B cell (primary cell): ENCODE data around the gene NET1. TPM values are rescaled to one million over a fixed set of nuclear protein-coding genes. Genes with fewer than 3 reads are reported as not detected.

Source experiments
- ATAC-seq: fragments of 200-7000 bp; cut with Tn5 transposase; one replicate; pipeline ENCODE4 v1.10.0; 2021; ENCODE audit warnings: low read depth, mild to moderate bottlenecking, moderate number of reproducible peaks, moderate library complexity
- CTCF ChIA-PET: fragments of 350-600 bp; sonication (Branson Sonifier 250); formaldehyde crosslinking; loops from one replicate; lab custom pipeline; 2021; ENCODE audit warnings: antibody characterized with exemption, inconsistent platforms; lab: Charles Lee
- POLR2A ChIA-PET: fragments of 350-600 bp; sonication (Branson Sonifier 250); formaldehyde crosslinking; loops from one replicate; lab custom pipeline; 2021; ENCODE audit warnings: antibody characterized with exemption; lab: Charles Lee
- DNase-seq: peaks from one replicate; pipeline ENCODE4 v3.0.0; 2013
- H2AFZ ChIP-seq: 2 replicates; pipeline ENCODE4 v1.6.1; 2012; ENCODE audit warnings: mild to moderate bottlenecking, low read depth, low read length; ENCODE audit not compliant: insufficient read depth, poor library complexity, severe bottlenecking
- H3K27ac ChIP-seq, 2 donors: 1 replicate in 1 of 2; 2 replicates in 1 of 2; pipeline ENCODE4 v1.5.1; 2012 to 2013; ENCODE audit warnings: low read length in 2 of 2, mild to moderate bottlenecking in 2 of 2, moderate library complexity in 1 of 2
- H3K27me3 ChIP-seq, 4 experiments: fragments of 200-600 bp in 1 of 4; sonication (generic) in 1 of 4; replicated peaks in 1 of 4; 1 replicate in 2 of 4; 2 replicates in 2 of 4; pipeline versions ENCODE4 v1.6.1 to v1.7.0; 2013 to 2016; ENCODE audit warnings: low read length in 3 of 4, mild to moderate bottlenecking in 2 of 4, mixed read lengths in 1 of 4, moderate library complexity in 1 of 4; ENCODE audit not compliant: insufficient read depth in 4 of 4, control insufficient read depth in 3 of 4; ENCODE audit errors: control extremely low read depth in 1 of 4
- H3K36me3 ChIP-seq, 2 experiments: replicated peaks in 1 of 2; 1 replicate in 1 of 2; 2 replicates in 1 of 2; pipeline versions ENCODE4 v1.6.1 to v1.7.1; 2013; ENCODE audit warnings: low read length in 1 of 2; ENCODE audit not compliant: insufficient read depth in 2 of 2, control insufficient read depth in 1 of 2; ENCODE audit errors: control extremely low read depth in 1 of 2, extremely low read depth in 1 of 2
- H3K4me1 ChIP-seq, 2 donors: fragments of 200-600 bp in 1 of 2; sonication (generic) in 1 of 2; 1 replicate in 1 of 2; 2 replicates in 1 of 2; pipeline versions ENCODE4 v1.5.1 to v1.6.1; 2013 to 2017; ENCODE audit warnings: low read length in 2 of 2; ENCODE audit not compliant: control insufficient read depth in 2 of 2, insufficient read depth in 2 of 2
- H3K4me2 ChIP-seq: replicated peaks from 2 replicates; pipeline ENCODE3; 2012; ENCODE audit warnings: mild to moderate bottlenecking, low read depth, low read length; ENCODE audit not compliant: poor library complexity, severe bottlenecking
- H3K4me3 ChIP-seq, 5 experiments: fragments of 200-600 bp in 1 of 5; sonication (generic) in 1 of 5; 1 replicate in 3 of 5; 2 replicates in 2 of 5; pipeline versions ENCODE4 v1.5.1 to v1.7.0; 2011 to 2016; ENCODE audit warnings: low read length in 4 of 5, mild to moderate bottlenecking in 4 of 5, low read depth in 2 of 5, control low read depth in 1 of 5, moderate library complexity in 1 of 5; ENCODE audit not compliant: insufficient read depth in 1 of 5; ENCODE audit errors: control extremely low read depth in 1 of 5, extremely low read depth in 1 of 5
- H3K79me2 ChIP-seq: fragments of 200-600 bp; sonication (generic); one replicate; pipeline ENCODE4 v1.6.0; 2016; ENCODE audit warnings: low read length; ENCODE audit not compliant: control insufficient read depth, insufficient read depth
- H3K9ac ChIP-seq: fragments of 200-600 bp; sonication (generic); 2 replicates; pipeline ENCODE4 v1.6.1; 2017; ENCODE audit warnings: mild to moderate bottlenecking, low read length, moderate library complexity
- H3K9me3 ChIP-seq, 3 donors: one replicate each; pipeline versions ENCODE4 v1.6.1 to v1.7.1; 2013; ENCODE audit warnings: low read length in 2 of 3; ENCODE audit not compliant: control insufficient read depth in 2 of 3, insufficient read depth in 1 of 3; ENCODE audit errors: control extremely low read depth in 1 of 3
- H4K20me1 ChIP-seq: 2 replicates; pipeline ENCODE4 v1.6.0; 2012; ENCODE audit warnings: mild to moderate bottlenecking, low read length; ENCODE audit not compliant: insufficient read depth, control insufficient read depth, poor library complexity, severe bottlenecking
- H3K27ac Mint-ChIP-seq: one replicate; pipeline ENCODE4 v1.8.0; 2021; ENCODE audit warnings: mixed read lengths
- H3K27me3 Mint-ChIP-seq: one replicate; pipeline ENCODE4 v1.8.0; 2021; ENCODE audit warnings: mixed read lengths
- H3K4me1 Mint-ChIP-seq: one replicate; pipeline ENCODE4 v1.8.0; 2021; ENCODE audit warnings: mixed read lengths
- H3K4me3 Mint-ChIP-seq: one replicate; pipeline ENCODE4 v1.8.0; 2021; ENCODE audit warnings: mixed read lengths
- H3K9me3 Mint-ChIP-seq: one replicate; pipeline ENCODE4 v1.8.0; 2022; ENCODE audit warnings: mixed read lengths; ENCODE audit not compliant: insufficient read depth
- EZH2 ChIP-seq: IDR thresholded peaks from 2 replicates; pipeline ENCODE4 v1.6.1; 2012; ENCODE audit warnings: borderline replicate concordance, low read depth, mild to moderate bottlenecking, moderate library complexity, low read length; ENCODE audit not compliant: insufficient read depth, poor library complexity, severe bottlenecking
- WGBS: methylation state at CpG from one replicate; pipeline ENCODE4 v1.1.5; 2013; ENCODE audit warnings: missing lambda C conversion rate; ENCODE audit not compliant: insufficient coverage; 5-methylcytosine and 5-hydroxymethylcytosine counted together
- intact Hi-C: fragments of 100-400 bp; cut with micrococcal nuclease; formaldehyde crosslinking; loops from one replicate; pipeline ENCODE4 v1.10.0; 2022
- polyA plus RNA-seq: library from polyadenylated mRNA; depleted of rRNA; stranded (reverse); fragments of >200 nt; gene quantifications from 2 replicates; pipeline ENCODE4 v1.2.3, GENCODE V29; 2012
- total RNA-seq, 2 donors: library from RNA; stranded (reverse); fragments of 120-200 nt in 1 of 2; gene quantifications; 1 replicate in 1 of 2; 2 replicates in 1 of 2; pipeline versions ENCODE4 v1.2.3 to v1.2.4, GENCODE V29; 2013 to 2022
- TF ChIP-seq, protein P1 (sequence below): fragments of 200-600 bp; IDR thresholded peaks from one replicate; pipeline ENCODE4 v1.8.0; 2022; ENCODE audit warnings: antibody characterized with exemption, mild to moderate bottlenecking

The NET1 gene
- total and polyA plus RNA-seq, 2 donors (not counting 1 experiment from before 2014, with no cell fraction given), result 3.5 to 6.4 TPM

DNA sequence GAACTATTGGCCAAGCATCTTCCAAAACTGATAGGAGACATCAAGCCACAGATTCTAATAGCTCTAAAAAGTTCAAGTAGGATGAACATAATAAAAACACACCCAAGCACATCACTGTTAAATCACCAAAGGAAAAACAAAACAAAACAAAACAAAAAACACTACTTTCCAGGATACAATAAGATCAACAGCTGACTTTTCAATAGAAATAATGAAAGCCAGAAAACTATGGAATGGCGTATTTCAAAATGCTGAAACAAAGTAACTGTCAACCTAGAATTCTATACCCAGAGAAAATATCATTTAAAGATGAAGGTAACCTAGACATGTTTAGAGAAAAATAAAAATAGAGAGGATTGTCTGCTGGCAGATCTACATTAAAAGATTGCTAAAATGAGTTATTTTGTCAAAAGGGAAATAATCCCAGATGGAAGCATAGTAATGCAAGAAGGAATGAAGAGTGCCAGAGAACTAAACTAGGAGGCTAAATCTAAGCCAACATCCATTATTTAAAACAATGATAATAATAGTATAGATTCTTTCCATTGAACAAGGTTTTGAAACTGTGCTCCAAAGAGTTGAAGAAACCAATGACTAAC, 21.7 kb upstream of the NET1 start:
- H3K9me3 Mint-ChIP-seq, result peaks cover 17% of the 10 kb centered on the region
- no peak for ATAC-seq

DNA sequence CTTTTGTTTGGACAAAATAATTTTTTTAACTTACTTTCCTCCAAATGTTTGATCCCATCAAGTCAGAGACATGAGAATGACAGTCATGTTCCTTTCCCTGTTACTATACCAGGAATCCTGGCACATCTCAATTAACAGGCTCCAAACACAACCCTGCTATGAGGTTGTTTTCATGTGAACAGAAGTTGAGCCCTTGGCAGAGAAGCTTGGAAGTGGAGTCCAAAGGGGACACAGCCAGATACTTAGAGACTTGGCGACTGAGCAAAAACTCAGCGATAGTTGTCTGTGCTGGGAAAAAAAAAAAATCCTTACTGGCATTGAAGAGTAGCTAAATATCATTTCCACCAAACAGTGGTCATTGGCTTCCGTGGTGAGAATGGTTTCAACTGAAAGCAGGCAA, 20.6 kb upstream of the NET1 start:
- no peaks in the 10 kb centered on the region for H3K4me1 ChIP-seq
- H3K4me2 ChIP-seq, result no peak overlapping the region
- ChIA-PET CTCF (interaction anchor here (0.9 kb wide), 1 partner anchor 9 kb away, joined by 3 read pairs; no protein-coding TSS in a partner anchor), POLR2A (no interaction called here)
- TF ChIP-seq, protein P1, sequence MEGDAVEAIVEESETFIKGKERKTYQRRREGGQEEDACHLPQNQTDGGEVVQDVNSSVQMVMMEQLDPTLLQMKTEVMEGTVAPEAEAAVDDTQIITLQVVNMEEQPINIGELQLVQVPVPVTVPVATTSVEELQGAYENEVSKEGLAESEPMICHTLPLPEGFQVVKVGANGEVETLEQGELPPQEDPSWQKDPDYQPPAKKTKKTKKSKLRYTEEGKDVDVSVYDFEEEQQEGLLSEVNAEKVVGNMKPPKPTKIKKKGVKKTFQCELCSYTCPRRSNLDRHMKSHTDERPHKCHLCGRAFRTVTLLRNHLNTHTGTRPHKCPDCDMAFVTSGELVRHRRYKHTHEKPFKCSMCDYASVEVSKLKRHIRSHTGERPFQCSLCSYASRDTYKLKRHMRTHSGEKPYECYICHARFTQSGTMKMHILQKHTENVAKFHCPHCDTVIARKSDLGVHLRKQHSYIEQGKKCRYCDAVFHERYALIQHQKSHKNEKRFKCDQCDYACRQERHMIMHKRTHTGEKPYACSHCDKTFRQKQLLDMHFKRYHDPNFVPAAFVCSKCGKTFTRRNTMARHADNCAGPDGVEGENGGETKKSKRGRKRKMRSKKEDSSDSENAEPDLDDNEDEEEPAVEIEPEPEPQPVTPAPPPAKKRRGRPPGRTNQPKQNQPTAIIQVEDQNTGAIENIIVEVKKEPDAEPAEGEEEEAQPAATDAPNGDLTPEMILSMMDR, result no peak
- no peak for TF ChIP-seq EZH2
- no peak overlapping the region for H3K9ac ChIP-seq
- Mint-ChIP-seq H3K4me3 (no peak overlapping the region), H3K27me3 (peaks cover 16% of the 10 kb centered on the region), H3K9me3 (peaks cover 17% of the 10 kb centered on the region), H3K4me1 (no peaks in the 10 kb centered on the region), H3K27ac (no peak overlapping the region)
- no CpG with 5 or more reads among the region's 3 CpGs for WGBS
- no peaks in the 10 kb centered on the region for H4K20me1 ChIP-seq
- no peaks in the 10 kb centered on the region for H3K36me3 ChIP-seq
- H3K9me3 ChIP-seq, result peaks cover 1 to 24% (median 8%) of the 10 kb centered on the region in 3 donors
- no peak overlapping the region for H2AFZ ChIP-seq
- DNase-seq (no peak), ATAC-seq (no peak)
- intact Hi-C loops, result no loop called here
- no peaks in the 10 kb centered on the region for H3K79me2 ChIP-seq
- H3K27me3 ChIP-seq, result no peaks in the 10 kb centered on the region
- H3K4me3 ChIP-seq, result no peak overlapping the region
- no peak overlapping the region for H3K27ac ChIP-seq

More for the DNA sequence above, 21.7 kb upstream of the NET1 start:
- intact Hi-C loops, result no loop called here
- Histone ChIP-seq H3K9me3 (peaks cover 1 to 24% (median 8%) of the 10 kb centered on the region in 3 donors), H2AFZ (no peak overlapping the region), H4K20me1 (no peaks in the 10 kb centered on the region), H3K79me2 (no peaks in the 10 kb centered on the region), H3K9ac (no peak overlapping the region), H3K36me3 (no peaks in the 10 kb centered on the region), H3K4me3 (no peak overlapping the region), H3K4me2 (no peak overlapping the region), H3K27me3 (no peaks in the 10 kb centered on the region), H3K4me1 (no peaks in the 10 kb centered on the region), H3K27ac (no peak overlapping the region)
- ChIA-PET POLR2A (no interaction called here), CTCF (no interaction called here)
- no peak for DNase-seq
- no peak overlapping the region for H3K27ac Mint-ChIP-seq
- H3K4me3 Mint-ChIP-seq, result no peak overlapping the region
- H3K27me3 Mint-ChIP-seq, result peaks cover 18% of the 10 kb centered on the region
- TF ChIP-seq, protein P1, result no peak
- no peak for TF ChIP-seq EZH2
- H3K4me1 Mint-ChIP-seq, result no peaks in the 10 kb centered on the region
- WGBS, result no CpG with 5 or more reads among the region's 1 CpG
